ENCODE measurements around the gene PTX4. TPM values are rescaled to one million over a fixed set of nuclear protein-coding genes. Genes with fewer than 3 reads are reported as not detected.

PTX4 gene
- total RNA-seq, 1 experiment from 2014 or later: 0.22 TPM

DNA sequence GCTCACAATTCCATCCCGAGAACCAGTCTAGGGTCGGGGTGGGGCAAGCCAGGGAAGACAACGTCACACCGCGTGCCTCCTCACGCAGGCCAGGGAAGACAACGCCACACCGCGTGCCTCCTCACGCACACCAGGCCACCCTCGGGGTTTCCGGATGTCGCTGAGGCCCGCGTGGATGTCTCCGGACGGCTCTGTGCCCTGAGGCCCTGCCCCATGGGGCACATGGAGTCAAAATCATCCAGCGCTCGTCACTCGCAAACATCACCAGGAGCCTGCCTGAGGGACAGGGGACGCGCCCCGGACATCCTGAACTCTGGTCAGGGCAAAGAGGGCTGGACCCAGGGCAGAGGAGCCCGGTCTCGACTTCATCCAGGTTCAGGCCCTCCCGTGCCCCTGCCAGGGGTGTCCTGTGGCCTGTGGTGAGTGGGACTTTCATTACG is 48.4 kb upstream of the PTX4 start:
- no peaks in the 10 kb centered on the region for H3K9me3 ChIP-seq (ENCODE audit: low read length)
- no peak overlapping the region for H3K4me3 ChIP-seq (ENCODE audit: low read length)
- ATAC-seq (no peak), DNase-seq (no peak)
- POLR2A ChIA-PET (ENCODE audit: unreplicated experiment): no interaction called here
- CTCF ChIA-PET: no interaction called here
- no peaks in the 10 kb centered on the region for H4K20me1 ChIP-seq (ENCODE audit: low read length)
- intact Hi-C loops (cut with micrococcal nuclease): no loop called here
- no peak overlapping the region for H2AFZ ChIP-seq (ENCODE audit: low read length)
- H3K9me2 ChIP-seq (replicated peaks; ENCODE audit: low read length): no peaks in the 10 kb centered on the region
- BruUV-seq (replicated peaks): no TSS peak
- H3K27me3 ChIP-seq (ENCODE audit: low read length): no peaks in the 10 kb centered on the region
- H3K4me2 ChIP-seq (ENCODE audit: low read length): no peak overlapping the region
- peaks cover 2% of the 10 kb centered on the region; the same call in 1 of the 2 replicates for H3K4me1 ChIP-seq (ENCODE audit: insufficient read depth, low read length)
- no peaks in the 10 kb centered on the region for H3K36me3 ChIP-seq (ENCODE audit: low read depth, low read length)
- no peak overlapping the region for H3K9ac ChIP-seq (ENCODE audit: low read length)
- H3F3A ChIP-seq (ENCODE audit: low read length, unreplicated experiment): no peaks in the 10 kb centered on the region
- no peaks in the 10 kb centered on the region for H3K79me2 ChIP-seq (ENCODE audit: low read length)
- TF ChIP-seq EZH2 (IDR thresholded peaks at IDR 0.05; ENCODE audit: low read length, unreplicated experiment) (no peak), EZH2phosphoT487 (IDR thresholded peaks at IDR 0.05; ENCODE audit: borderline replicate concordance, low read length) (no peak)
- TF ChIP-seq, protein P1, sequence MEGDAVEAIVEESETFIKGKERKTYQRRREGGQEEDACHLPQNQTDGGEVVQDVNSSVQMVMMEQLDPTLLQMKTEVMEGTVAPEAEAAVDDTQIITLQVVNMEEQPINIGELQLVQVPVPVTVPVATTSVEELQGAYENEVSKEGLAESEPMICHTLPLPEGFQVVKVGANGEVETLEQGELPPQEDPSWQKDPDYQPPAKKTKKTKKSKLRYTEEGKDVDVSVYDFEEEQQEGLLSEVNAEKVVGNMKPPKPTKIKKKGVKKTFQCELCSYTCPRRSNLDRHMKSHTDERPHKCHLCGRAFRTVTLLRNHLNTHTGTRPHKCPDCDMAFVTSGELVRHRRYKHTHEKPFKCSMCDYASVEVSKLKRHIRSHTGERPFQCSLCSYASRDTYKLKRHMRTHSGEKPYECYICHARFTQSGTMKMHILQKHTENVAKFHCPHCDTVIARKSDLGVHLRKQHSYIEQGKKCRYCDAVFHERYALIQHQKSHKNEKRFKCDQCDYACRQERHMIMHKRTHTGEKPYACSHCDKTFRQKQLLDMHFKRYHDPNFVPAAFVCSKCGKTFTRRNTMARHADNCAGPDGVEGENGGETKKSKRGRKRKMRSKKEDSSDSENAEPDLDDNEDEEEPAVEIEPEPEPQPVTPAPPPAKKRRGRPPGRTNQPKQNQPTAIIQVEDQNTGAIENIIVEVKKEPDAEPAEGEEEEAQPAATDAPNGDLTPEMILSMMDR (conservative IDR thresholded peaks at IDR 0.05; ENCODE audit: low read depth, low read length): no peak
- H3K27ac ChIP-seq (ENCODE audit: low read length): no peak overlapping the region

- no peaks in the 10 kb centered on the region for H3K4me1 ChIP-seq (ENCODE audit: insufficient read depth, low read length)
- no peak overlapping the region for H3K4me2 ChIP-seq (ENCODE audit: low read length)
- intact Hi-C loops (cut with micrococcal nuclease): no loop called here
- ChIA-PET CTCF (no interaction called here), POLR2A (ENCODE audit: unreplicated experiment) (no interaction called here)
- no peak overlapping the region for H3K4me3 ChIP-seq (ENCODE audit: low read length)
- ATAC-seq: no peak
- H3K36me3 ChIP-seq (ENCODE audit: low read depth, low read length): no peaks in the 10 kb centered on the region
- no peaks in the 10 kb centered on the region for H4K20me1 ChIP-seq (ENCODE audit: low read length)
- no TSS peak for BruUV-seq (replicated peaks)
- H2AFZ ChIP-seq (ENCODE audit: low read length): no peak overlapping the region
- no peak overlapping the region for H3K27ac ChIP-seq (ENCODE audit: low read length)
- no peak for DNase-seq
- H3F3A ChIP-seq (ENCODE audit: low read length, unreplicated experiment): no peaks in the 10 kb centered on the region
- H3K27me3 ChIP-seq (ENCODE audit: low read length): no peaks in the 10 kb centered on the region
- H3K9ac ChIP-seq (ENCODE audit: low read length): no peak overlapping the region
- no peaks in the 10 kb centered on the region for H3K79me2 ChIP-seq (ENCODE audit: low read length)
- no peaks in the 10 kb centered on the region for H3K9me2 ChIP-seq (replicated peaks; ENCODE audit: low read length)
- TF ChIP-seq EZH2 (IDR thresholded peaks at IDR 0.05; ENCODE audit: low read length, unreplicated experiment): no peak
- no peak for TF ChIP-seq EZH2phosphoT487 (IDR thresholded peaks at IDR 0.05; ENCODE audit: borderline replicate concordance, low read length)
- TF ChIP-seq, protein P1 (conservative IDR thresholded peaks at IDR 0.05; ENCODE audit: low read depth, low read length): no peak
- H3K9me3 ChIP-seq (ENCODE audit: low read length): no peaks in the 10 kb centered on the region
Measured at GRCh38 chr16:1536601-1537000, 47.9 kb upstream of the PTX4 start.

- ATAC-seq: no peak
- no peak overlapping the region for H3K27ac ChIP-seq (ENCODE audit: low read length)
- ChIA-PET CTCF (no interaction called here), POLR2A (ENCODE audit: unreplicated experiment) (no interaction called here)
- H4K20me1 ChIP-seq (ENCODE audit: low read length): no peaks in the 10 kb centered on the region
- DNase-seq: no peak
- TF ChIP-seq, protein P1 (conservative IDR thresholded peaks at IDR 0.05; ENCODE audit: low read depth, low read length): no peak
- TF ChIP-seq EZH2 (IDR thresholded peaks at IDR 0.05; ENCODE audit: low read length, unreplicated experiment) (no peak), EZH2phosphoT487 (IDR thresholded peaks at IDR 0.05; ENCODE audit: borderline replicate concordance, low read length) (no peak)
- H3K36me3 ChIP-seq (ENCODE audit: low read depth, low read length): no peaks in the 10 kb centered on the region
- H3K9me3 ChIP-seq (ENCODE audit: low read length): no peaks in the 10 kb centered on the region
- no peaks in the 10 kb centered on the region for H3K27me3 ChIP-seq (ENCODE audit: low read length)
- H3K4me1 ChIP-seq (ENCODE audit: insufficient read depth, low read length): no peaks in the 10 kb centered on the region
- no peak overlapping the region for H3K9ac ChIP-seq (ENCODE audit: low read length)
- H3K4me3 ChIP-seq (ENCODE audit: low read length): no peak overlapping the region
- H2AFZ ChIP-seq (ENCODE audit: low read length): no peak overlapping the region
- no peaks in the 10 kb centered on the region for H3K79me2 ChIP-seq (ENCODE audit: low read length)
- no TSS peak for BruUV-seq (replicated peaks)
- H3F3A ChIP-seq (ENCODE audit: low read length, unreplicated experiment): no peaks in the 10 kb centered on the region
- intact Hi-C loops (cut with micrococcal nuclease): no loop called here
- H3K9me2 ChIP-seq (replicated peaks; ENCODE audit: low read length): no peaks in the 10 kb centered on the region
- H3K4me2 ChIP-seq (ENCODE audit: low read length): no peak overlapping the region
Measured at GRCh38 chr16:1535391-1536291, 46.9 kb upstream of the PTX4 start.

All from PC-3 (cell line).